WTC11 (cell line): ENCODE results near the gene LRP1. TPM values are rescaled to one million over a fixed set of nuclear protein-coding genes. Genes with fewer than 3 reads are reported as not detected.

Experiments used
- ATAC-seq: fragments of 200-7000 bp; cut with Tn5 transposase; 2 replicates; pipeline ENCODE4 v1.10.0; 2021; ENCODE audit warnings: mild to moderate bottlenecking, moderate library complexity
- CTCF ChIA-PET: fragments of 300-600 bp; sonication (Branson Sonifier 250); formaldehyde crosslinking; loops from one replicate; lab custom pipeline; 2021; ENCODE audit warnings: antibody characterized with exemption; lab: Charles Lee
- POLR2A ChIA-PET: fragments of 350-600 bp; sonication (Branson Sonifier 250); formaldehyde crosslinking; loops from one replicate; lab custom pipeline; 2021; ENCODE audit warnings: antibody characterized with exemption; lab: Charles Lee
- DNase-seq: peaks from one replicate; pipeline ENCODE4 v3.0.0; 2021; ENCODE audit warnings: low spot score
- H3K27ac Mint-ChIP-seq: 2 replicates; pipeline ENCODE4 v1.8.0; 2021; ENCODE audit warnings: mixed read lengths
- H3K27me3 Mint-ChIP-seq: 2 replicates; pipeline ENCODE4 v1.8.0; 2021; ENCODE audit warnings: low read depth, mild to moderate bottlenecking, moderate library complexity, mixed read lengths
- H3K36me3 Mint-ChIP-seq: 2 replicates; pipeline ENCODE4 v1.8.0; 2021; ENCODE audit warnings: mixed read lengths
- H3K4me1 Mint-ChIP-seq: 2 replicates; pipeline ENCODE4 v1.8.0; 2022; ENCODE audit warnings: mixed read lengths
- H3K4me3 Mint-ChIP-seq: 2 replicates; pipeline ENCODE4 v1.8.0; 2021; ENCODE audit warnings: mild to moderate bottlenecking, moderate library complexity, mixed read lengths
- H3K9me3 Mint-ChIP-seq: 2 replicates; pipeline ENCODE4 v1.8.0; 2021; ENCODE audit warnings: mixed read lengths
- CBFB ChIP-seq: sonication (generic); formaldehyde crosslinking; IDR thresholded peaks from 2 replicates; pipeline ENCODE4 v1.8.1; 2022; ENCODE audit warnings: mild to moderate bottlenecking, low read depth, missing genetic modification reagents
- ESRRA ChIP-seq: sonication (generic); formaldehyde crosslinking; IDR thresholded peaks from 2 replicates; pipeline ENCODE4 v1.8.1; 2022; ENCODE audit warnings: mild to moderate bottlenecking, missing genetic modification reagents, borderline replicate concordance
- FOXJ3 ChIP-seq: sonication (generic); formaldehyde crosslinking; IDR thresholded peaks from 2 replicates; pipeline ENCODE4 v1.9.0; 2021; ENCODE audit warnings: missing genetic modification reagents, mild to moderate bottlenecking, borderline replicate concordance
- JAZF1 ChIP-seq: fragments of 250-450 bp; sonication (Bioruptor Pico); IDR thresholded peaks from 2 replicates; pipeline ENCODE4 v1.9.0; 2021; ENCODE audit warnings: moderate library complexity, mild to moderate bottlenecking, inconsistent platforms
- MYBL2 ChIP-seq: sonication (generic); formaldehyde crosslinking; IDR thresholded peaks from 2 replicates; pipeline ENCODE4 v1.8.1; 2023; ENCODE audit warnings: mild to moderate bottlenecking, moderate library complexity, missing genetic modification reagents
- NFATC4 ChIP-seq: fragments of 250-450 bp; sonication (Bioruptor Pico); IDR thresholded peaks from 2 replicates; pipeline ENCODE4 v1.9.0; 2021; ENCODE audit warnings: mild to moderate bottlenecking
- NFE2L1 ChIP-seq: sonication (generic); formaldehyde crosslinking; IDR thresholded peaks from 2 replicates; pipeline ENCODE4 v1.8.1; 2023; ENCODE audit warnings: missing genetic modification reagents
- NR2C2 ChIP-seq: sonication (generic); formaldehyde crosslinking; IDR thresholded peaks from 2 replicates; pipeline ENCODE4 v1.8.0; 2022; ENCODE audit warnings: mild to moderate bottlenecking, missing genetic modification reagents
- SMAD4 ChIP-seq: sonication (generic); formaldehyde crosslinking; IDR thresholded peaks from 2 replicates; pipeline ENCODE4 v1.8.0; 2022; ENCODE audit warnings: mild to moderate bottlenecking, missing genetic modification reagents
- SOX15 ChIP-seq: fragments of 250-450 bp; sonication (Bioruptor Pico); IDR thresholded peaks from 2 replicates; pipeline ENCODE4 v1.9.0; 2021; ENCODE audit warnings: mild to moderate bottlenecking
- TEAD1 ChIP-seq: sonication (generic); formaldehyde crosslinking; IDR thresholded peaks from 2 replicates; pipeline ENCODE4 v1.8.0; 2022; ENCODE audit warnings: mild to moderate bottlenecking, missing genetic modification reagents
- TEAD4 ChIP-seq: sonication (generic); formaldehyde crosslinking; IDR thresholded peaks from 2 replicates; pipeline ENCODE4 v1.8.0; 2022; ENCODE audit warnings: mild to moderate bottlenecking, missing genetic modification reagents
- ZNF138 ChIP-seq: sonication (generic); formaldehyde crosslinking; conservative IDR thresholded peaks from 2 replicates; pipeline ENCODE4 v1.8.1; 2022; ENCODE audit warnings: mild to moderate bottlenecking, moderate library complexity, missing genetic modification reagents
- ZNF232 ChIP-seq: sonication (generic); formaldehyde crosslinking; IDR thresholded peaks from 2 replicates; pipeline ENCODE4 v1.8.0; 2022; ENCODE audit warnings: mild to moderate bottlenecking, missing genetic modification reagents
- total RNA-seq: library from RNA; stranded (reverse); gene quantifications from 3 replicates; pipeline ENCODE4 v1.2.3, GENCODE V29; 2021
- TF ChIP-seq, protein P1 (sequence below): sonication (generic); formaldehyde crosslinking; IDR thresholded peaks from 2 replicates; pipeline ENCODE4 v1.8.0; 2022; ENCODE audit warnings: mild to moderate bottlenecking, missing genetic modification reagents
- TF ChIP-seq, protein P2 (sequence below): fragments of 250-450 bp; sonication (Bioruptor Pico); conservative IDR thresholded peaks from 2 replicates; pipeline ENCODE4 v1.9.0; 2021; ENCODE audit warnings: mild to moderate bottlenecking
- TF ChIP-seq, protein P3 (sequence below): fragments of 250-450 bp; sonication (Bioruptor Pico); IDR thresholded peaks from 2 replicates; pipeline ENCODE4 v1.9.0; 2021; ENCODE audit warnings: mild to moderate bottlenecking
- TF ChIP-seq, protein P4 (sequence below): fragments of 250-450 bp; sonication (Bioruptor Pico); IDR thresholded peaks from 2 replicates; pipeline ENCODE4 v1.9.0; 2021; ENCODE audit warnings: mild to moderate bottlenecking, borderline replicate concordance
- TF ChIP-seq, protein P5 (sequence below): sonication (generic); formaldehyde crosslinking; IDR thresholded peaks from 2 replicates; pipeline ENCODE4 v1.8.1; 2023; ENCODE audit warnings: mild to moderate bottlenecking, missing genetic modification reagents, moderate library complexity

The LRP1 gene
- total RNA-seq, 1 experiment from 2014 or later: 120 TPM

DNA sequence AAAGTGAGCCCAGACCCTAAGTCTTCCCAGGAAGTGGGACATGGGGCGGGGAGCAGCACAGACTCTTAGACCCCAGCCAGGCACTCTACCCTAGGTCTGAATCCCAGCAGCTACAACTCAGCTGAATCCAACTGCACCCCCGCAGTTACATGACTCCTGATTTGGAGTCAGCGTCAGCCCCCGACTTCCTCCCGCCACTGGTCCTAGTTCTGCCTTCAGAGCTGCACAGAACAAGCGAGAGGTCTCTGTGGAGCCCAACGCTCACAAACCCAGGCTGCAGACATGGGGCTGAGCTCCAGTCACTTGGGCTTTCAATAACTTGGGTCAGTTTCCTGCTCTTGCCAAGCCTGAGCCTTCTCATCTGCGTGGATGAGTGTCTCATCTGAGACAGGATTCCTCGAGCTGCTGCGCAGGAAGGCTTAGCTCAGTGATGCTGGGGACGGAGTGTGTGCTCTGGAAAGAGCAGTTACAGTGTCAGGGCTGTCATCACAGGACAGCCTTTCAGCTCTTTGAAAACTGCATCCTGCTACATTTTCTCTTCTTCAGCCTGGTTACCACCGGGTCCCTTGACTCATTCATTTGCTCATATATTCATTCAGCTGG, 57.7 kb downstream of the LRP1 start:
- CTCF ChIA-PET: interaction anchor here (0.7 to 4.1 kb wide), 5 partner anchors 10 to 117 kb away, joined by 3 to 34 read pairs (median 4); no protein-coding TSS in a partner anchor
- ATAC-seq (no peak), DNase-seq (no peak)
- Mint-ChIP-seq H3K27ac (no peak overlapping the region), H3K36me3 (peaks cover 63% of the 10 kb centered on the region)
- TF ChIP-seq FOXJ3 (CRISPR knock-in tag) (no peak), JAZF1 (no peak), SMAD4 (CRISPR knock-in tag) (no peak), ESRRA (CRISPR knock-in tag) (no peak), MYBL2 (CRISPR knock-in tag) (no peak), NFATC4 (CRISPR knock-in tag) (no peak), CBFB (no peak), NFE2L1 (CRISPR knock-in tag) (no peak)
- TF ChIP-seq, protein P1, sequence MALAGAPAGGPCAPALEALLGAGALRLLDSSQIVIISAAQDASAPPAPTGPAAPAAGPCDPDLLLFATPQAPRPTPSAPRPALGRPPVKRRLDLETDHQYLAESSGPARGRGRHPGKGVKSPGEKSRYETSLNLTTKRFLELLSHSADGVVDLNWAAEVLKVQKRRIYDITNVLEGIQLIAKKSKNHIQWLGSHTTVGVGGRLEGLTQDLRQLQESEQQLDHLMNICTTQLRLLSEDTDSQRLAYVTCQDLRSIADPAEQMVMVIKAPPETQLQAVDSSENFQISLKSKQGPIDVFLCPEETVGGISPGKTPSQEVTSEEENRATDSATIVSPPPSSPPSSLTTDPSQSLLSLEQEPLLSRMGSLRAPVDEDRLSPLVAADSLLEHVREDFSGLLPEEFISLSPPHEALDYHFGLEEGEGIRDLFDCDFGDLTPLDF (CRISPR knock-in tag): no peak
- TF ChIP-seq, protein P2, sequence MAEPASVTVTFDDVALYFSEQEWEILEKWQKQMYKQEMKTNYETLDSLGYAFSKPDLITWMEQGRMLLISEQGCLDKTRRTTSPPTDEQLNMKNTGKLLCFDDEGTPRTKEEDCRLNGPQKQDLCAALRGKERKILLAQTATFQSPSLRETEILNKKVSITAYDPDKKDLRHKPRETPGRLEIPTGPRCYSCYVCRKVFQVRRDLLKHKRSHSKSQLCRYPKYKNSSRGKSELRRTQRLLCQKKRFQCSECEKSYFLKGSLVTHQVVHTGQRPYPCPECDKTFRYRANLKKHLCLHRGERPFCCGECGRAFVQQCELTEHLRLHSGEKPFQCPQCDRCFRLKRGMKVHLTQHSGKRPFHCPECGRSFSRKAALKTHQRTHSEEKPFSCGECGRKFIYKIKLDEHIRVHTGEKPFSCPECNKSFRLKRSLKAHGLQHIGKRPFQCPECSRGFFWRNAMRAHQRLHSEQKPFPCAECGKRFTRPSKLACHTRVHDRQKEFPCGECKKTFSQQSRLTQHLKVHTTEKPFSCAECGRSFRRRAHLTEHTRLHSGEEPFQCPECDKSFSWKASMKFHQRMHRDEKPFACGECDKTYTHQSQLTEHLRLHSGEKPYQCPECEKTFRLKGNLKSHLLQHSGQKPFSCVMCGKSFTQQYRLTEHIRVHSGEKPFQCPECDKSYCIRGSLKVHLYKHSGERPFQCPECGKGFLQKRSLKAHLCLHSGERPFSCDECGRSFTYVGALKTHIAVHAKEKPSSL (CRISPR knock-in tag): no peak
- TF ChIP-seq, all 79 proteins: peak for 0
- H3K27me3 Mint-ChIP-seq: no peaks in the 10 kb centered on the region
- POLR2A ChIA-PET: no interaction called here
- H3K4me1 Mint-ChIP-seq: peaks cover 4% of the 10 kb centered on the region
- H3K4me3 Mint-ChIP-seq: no peak overlapping the region
- H3K9me3 Mint-ChIP-seq: no peaks in the 10 kb centered on the region

DNA sequence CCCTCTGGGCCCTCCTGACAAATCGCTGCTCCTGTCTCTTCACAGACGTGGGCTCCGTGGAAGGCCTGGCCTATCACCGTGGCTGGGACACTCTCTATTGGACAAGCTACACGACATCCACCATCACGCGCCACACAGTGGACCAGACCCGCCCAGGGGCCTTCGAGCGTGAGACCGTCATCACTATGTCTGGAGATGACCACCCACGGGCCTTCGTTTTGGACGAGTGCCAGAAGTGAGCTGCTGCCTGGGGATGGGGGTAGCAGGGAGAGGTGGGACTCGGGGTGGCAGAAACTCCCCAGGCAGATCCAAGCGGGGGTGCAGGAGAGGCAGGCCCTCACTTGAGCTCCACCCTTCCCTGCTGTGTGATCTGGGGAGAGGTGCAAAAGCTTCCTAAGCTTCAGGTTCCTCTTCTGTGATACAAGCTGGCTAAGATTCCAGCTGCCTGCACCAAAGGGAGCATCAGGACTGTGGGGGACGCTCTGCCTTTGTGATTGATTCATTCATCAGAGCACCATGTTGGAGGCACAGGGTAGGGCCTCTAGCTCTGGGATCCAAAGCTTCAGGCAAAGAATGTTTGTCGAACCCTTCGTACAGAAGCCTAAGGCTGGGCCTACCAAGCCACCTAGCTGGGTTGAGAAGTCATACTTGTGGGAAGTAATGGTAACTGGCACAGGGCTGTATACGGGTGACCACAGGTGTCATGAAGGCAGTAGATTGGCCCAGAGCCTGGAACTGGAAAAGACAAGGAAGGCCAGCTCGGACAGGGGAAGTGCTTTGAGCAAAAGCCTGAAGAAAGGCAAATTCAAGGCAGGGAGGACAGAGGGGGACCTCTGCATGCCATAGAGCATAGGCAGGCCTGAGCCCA, 59.2 kb downstream of the LRP1 start:
- no peak for ATAC-seq
- no peak overlapping the region; the same call in 1 of the 2 replicates for H3K27ac Mint-ChIP-seq
- POLR2A ChIA-PET: interaction anchor here (0.8 kb wide), 1 partner anchor 19 kb away, joined by 3 read pairs; no protein-coding TSS in a partner anchor
- no peak for DNase-seq
- peaks cover 5% of the 10 kb centered on the region; the same call in 1 of the 2 replicates for H3K9me3 Mint-ChIP-seq
- CTCF ChIA-PET: interaction anchor here (1.0 to 4.1 kb wide), 3 partner anchors 12 to 63 kb away, joined by 3 to 34 read pairs (median 5); no protein-coding TSS in a partner anchor
- no peaks in the 10 kb centered on the region for H3K27me3 Mint-ChIP-seq
- H3K36me3 Mint-ChIP-seq: peaks cover 78% of the 10 kb centered on the region
- no peak overlapping the region for H3K4me3 Mint-ChIP-seq
- H3K4me1 Mint-ChIP-seq: peaks cover 4% of the 10 kb centered on the region
- TF ChIP-seq ZNF138 (CRISPR knock-in tag) (no peak), NR2C2 (CRISPR knock-in tag) (no peak), TEAD1 (CRISPR knock-in tag) (no peak), TEAD4 (CRISPR knock-in tag) (no peak), JAZF1 (no peak), ZNF232 (no peak), SOX15 (CRISPR knock-in tag) (no peak)
- TF ChIP-seq, protein P3, sequence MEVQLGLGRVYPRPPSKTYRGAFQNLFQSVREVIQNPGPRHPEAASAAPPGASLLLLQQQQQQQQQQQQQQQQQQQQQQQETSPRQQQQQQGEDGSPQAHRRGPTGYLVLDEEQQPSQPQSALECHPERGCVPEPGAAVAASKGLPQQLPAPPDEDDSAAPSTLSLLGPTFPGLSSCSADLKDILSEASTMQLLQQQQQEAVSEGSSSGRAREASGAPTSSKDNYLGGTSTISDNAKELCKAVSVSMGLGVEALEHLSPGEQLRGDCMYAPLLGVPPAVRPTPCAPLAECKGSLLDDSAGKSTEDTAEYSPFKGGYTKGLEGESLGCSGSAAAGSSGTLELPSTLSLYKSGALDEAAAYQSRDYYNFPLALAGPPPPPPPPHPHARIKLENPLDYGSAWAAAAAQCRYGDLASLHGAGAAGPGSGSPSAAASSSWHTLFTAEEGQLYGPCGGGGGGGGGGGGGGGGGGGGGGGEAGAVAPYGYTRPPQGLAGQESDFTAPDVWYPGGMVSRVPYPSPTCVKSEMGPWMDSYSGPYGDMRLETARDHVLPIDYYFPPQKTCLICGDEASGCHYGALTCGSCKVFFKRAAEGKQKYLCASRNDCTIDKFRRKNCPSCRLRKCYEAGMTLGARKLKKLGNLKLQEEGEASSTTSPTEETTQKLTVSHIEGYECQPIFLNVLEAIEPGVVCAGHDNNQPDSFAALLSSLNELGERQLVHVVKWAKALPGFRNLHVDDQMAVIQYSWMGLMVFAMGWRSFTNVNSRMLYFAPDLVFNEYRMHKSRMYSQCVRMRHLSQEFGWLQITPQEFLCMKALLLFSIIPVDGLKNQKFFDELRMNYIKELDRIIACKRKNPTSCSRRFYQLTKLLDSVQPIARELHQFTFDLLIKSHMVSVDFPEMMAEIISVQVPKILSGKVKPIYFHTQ (CRISPR knock-in tag): no peak
- TF ChIP-seq, protein P4, sequence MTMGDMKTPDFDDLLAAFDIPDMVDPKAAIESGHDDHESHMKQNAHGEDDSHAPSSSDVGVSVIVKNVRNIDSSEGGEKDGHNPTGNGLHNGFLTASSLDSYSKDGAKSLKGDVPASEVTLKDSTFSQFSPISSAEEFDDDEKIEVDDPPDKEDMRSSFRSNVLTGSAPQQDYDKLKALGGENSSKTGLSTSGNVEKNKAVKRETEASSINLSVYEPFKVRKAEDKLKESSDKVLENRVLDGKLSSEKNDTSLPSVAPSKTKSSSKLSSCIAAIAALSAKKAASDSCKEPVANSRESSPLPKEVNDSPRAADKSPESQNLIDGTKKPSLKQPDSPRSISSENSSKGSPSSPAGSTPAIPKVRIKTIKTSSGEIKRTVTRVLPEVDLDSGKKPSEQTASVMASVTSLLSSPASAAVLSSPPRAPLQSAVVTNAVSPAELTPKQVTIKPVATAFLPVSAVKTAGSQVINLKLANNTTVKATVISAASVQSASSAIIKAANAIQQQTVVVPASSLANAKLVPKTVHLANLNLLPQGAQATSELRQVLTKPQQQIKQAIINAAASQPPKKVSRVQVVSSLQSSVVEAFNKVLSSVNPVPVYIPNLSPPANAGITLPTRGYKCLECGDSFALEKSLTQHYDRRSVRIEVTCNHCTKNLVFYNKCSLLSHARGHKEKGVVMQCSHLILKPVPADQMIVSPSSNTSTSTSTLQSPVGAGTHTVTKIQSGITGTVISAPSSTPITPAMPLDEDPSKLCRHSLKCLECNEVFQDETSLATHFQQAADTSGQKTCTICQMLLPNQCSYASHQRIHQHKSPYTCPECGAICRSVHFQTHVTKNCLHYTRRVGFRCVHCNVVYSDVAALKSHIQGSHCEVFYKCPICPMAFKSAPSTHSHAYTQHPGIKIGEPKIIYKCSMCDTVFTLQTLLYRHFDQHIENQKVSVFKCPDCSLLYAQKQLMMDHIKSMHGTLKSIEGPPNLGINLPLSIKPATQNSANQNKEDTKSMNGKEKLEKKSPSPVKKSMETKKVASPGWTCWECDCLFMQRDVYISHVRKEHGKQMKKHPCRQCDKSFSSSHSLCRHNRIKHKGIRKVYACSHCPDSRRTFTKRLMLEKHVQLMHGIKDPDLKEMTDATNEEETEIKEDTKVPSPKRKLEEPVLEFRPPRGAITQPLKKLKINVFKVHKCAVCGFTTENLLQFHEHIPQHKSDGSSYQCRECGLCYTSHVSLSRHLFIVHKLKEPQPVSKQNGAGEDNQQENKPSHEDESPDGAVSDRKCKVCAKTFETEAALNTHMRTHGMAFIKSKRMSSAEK: no peak
- TF ChIP-seq, protein P5, sequence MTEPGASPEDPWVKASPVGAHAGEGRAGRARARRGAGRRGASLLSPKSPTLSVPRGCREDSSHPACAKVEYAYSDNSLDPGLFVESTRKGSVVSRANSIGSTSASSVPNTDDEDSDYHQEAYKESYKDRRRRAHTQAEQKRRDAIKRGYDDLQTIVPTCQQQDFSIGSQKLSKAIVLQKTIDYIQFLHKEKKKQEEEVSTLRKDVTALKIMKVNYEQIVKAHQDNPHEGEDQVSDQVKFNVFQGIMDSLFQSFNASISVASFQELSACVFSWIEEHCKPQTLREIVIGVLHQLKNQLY: no peak
